Measurements from ENCODE around the gene TREM1. TPM values are rescaled to one million over a fixed set of nuclear protein-coding genes. Genes with fewer than 3 reads are reported as not detected.

TREM1 gene
- polyA plus RNA-seq, 1 experiment, result not detected

GRCh38 chr6:41288754-41289129 lies 2.3 kb upstream of the TREM1 start:
- Histone ChIP-seq H3K9me3 (ENCODE audit: control insufficient read depth, insufficient read depth, low read length) (no peaks in the 10 kb centered on the region), H3K4me3 (ENCODE audit: low read depth, low read length) (no peak overlapping the region), H3K27ac (ENCODE audit: low read depth, low read length) (no peak overlapping the region), H3K27me3 (ENCODE audit: control insufficient read depth, insufficient read depth, low read length) (peaks cover 9% of the 10 kb centered on the region)
- ChIA-PET CTCF (interaction anchor here (1.3 kb wide), 1 partner anchor 29 kb away, joined by 3 read pairs; no protein-coding TSS in a partner anchor), POLR2A (no interaction called here)
- no peak for DNase-seq (ENCODE audit: low read depth, low spot score)
- no peak for TF ChIP-seq CTCF (IDR thresholded peaks at IDR 0.05; ENCODE audit: low read depth, low read length)

GRCh38 chr6:41288030-41288753 lies 1.7 kb upstream of the TREM1 start:
- H3K4me3 ChIP-seq (ENCODE audit: low read depth, low read length), result no peak overlapping the region
- no peak for DNase-seq (ENCODE audit: low read depth, low spot score)
- H3K27ac ChIP-seq (ENCODE audit: low read depth, low read length), result no peak overlapping the region
- no peaks in the 10 kb centered on the region for H3K9me3 ChIP-seq (ENCODE audit: control insufficient read depth, insufficient read depth, low read length)
- POLR2A ChIA-PET, result no interaction called here
- CTCF ChIA-PET, result no interaction called here
- TF ChIP-seq CTCF (IDR thresholded peaks at IDR 0.05; ENCODE audit: low read depth, low read length), result no peak
- peaks cover 9% of the 10 kb centered on the region for H3K27me3 ChIP-seq (ENCODE audit: control insufficient read depth, insufficient read depth, low read length)

- ChIA-PET POLR2A (no interaction called here), CTCF (no interaction called here)
- Histone ChIP-seq H3K27me3 (ENCODE audit: control insufficient read depth, insufficient read depth, low read length) (peaks cover 6% of the 10 kb centered on the region), H3K9me3 (ENCODE audit: control insufficient read depth, insufficient read depth, low read length) (no peaks in the 10 kb centered on the region), H3K27ac (ENCODE audit: low read depth, low read length) (no peak overlapping the region), H3K4me3 (ENCODE audit: low read depth, low read length) (no peak overlapping the region)
- TF ChIP-seq CTCF (IDR thresholded peaks at IDR 0.05; ENCODE audit: low read depth, low read length), result no peak
- no peak for DNase-seq (ENCODE audit: low read depth, low spot score)
Observed at GRCh38 chr6:41284726-41285125, 1.8 kb downstream of the TREM1 start.

- TF ChIP-seq CTCF (IDR thresholded peaks at IDR 0.05; ENCODE audit: low read depth, low read length), result no peak
- Histone ChIP-seq H3K27me3 (ENCODE audit: control insufficient read depth, insufficient read depth, low read length) (peaks cover 5% of the 10 kb centered on the region), H3K9me3 (ENCODE audit: control insufficient read depth, insufficient read depth, low read length) (no peaks in the 10 kb centered on the region), H3K4me3 (ENCODE audit: low read depth, low read length) (no peak overlapping the region), H3K27ac (ENCODE audit: low read depth, low read length) (no peak overlapping the region)
- no peak for DNase-seq (ENCODE audit: low read depth, low spot score)
- ChIA-PET POLR2A (no interaction called here), CTCF (no interaction called here)
Observed at GRCh38 chr6:41283600-41283999, 2.9 kb downstream of the TREM1 start.

GRCh38 chr6:41280381-41281057 lies 6.0 kb downstream of the TREM1 start:
- no peak overlapping the region for H3K27ac ChIP-seq (ENCODE audit: low read depth, low read length)

More at GRCh38 chr6:41280381-41281057, 6.0 kb downstream of the TREM1 start:
- Histone ChIP-seq H3K9me3 (ENCODE audit: control insufficient read depth, insufficient read depth, low read length) (no peaks in the 10 kb centered on the region), H3K4me3 (ENCODE audit: low read depth, low read length) (no peak overlapping the region), H3K27me3 (ENCODE audit: control insufficient read depth, insufficient read depth, low read length) (peaks cover 8% of the 10 kb centered on the region)
- TF ChIP-seq CTCF (IDR thresholded peaks at IDR 0.05; ENCODE audit: low read depth, low read length), result no peak
- ChIA-PET CTCF (no interaction called here), POLR2A (no interaction called here)
- DNase-seq (ENCODE audit: low read depth, low spot score), result no peak

Data from AG04450 (cell line).